ENCODE results near the gene EMC10.

The EMC10 gene

DNA sequence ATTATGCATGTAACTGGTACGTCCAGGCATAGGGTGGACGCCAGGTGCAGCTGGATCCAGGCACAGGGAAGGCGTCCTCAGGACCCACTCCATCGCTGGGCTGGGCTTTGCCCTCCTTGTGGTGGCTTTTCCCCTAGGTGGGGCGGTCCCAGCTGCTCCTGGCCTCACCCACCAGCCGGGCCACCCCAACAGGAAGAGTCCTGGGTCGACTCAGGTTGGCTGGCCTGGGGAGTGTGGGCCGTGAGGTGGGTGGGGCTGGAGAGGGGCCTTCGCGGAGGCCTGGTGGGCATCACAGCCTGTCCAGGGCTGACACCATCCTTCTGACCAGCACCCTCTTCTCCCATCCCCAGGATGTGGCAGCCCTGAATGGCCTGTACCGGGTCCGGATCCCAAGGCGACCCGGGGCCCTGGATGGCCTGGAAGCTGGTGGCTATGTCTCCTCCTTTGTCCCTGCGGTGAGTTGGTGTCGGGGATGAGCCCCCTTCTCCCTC is 3.5 kb downstream of the EMC10 start:
- TF ChIP-seq TAF1 (IDR thresholded peaks at IDR 0.05; ENCODE audit: borderline replicate concordance, insufficient read depth, low read length) (no peak), FOXP2 (optimal IDR thresholded peaks at IDR 0.05; ENCODE audit: borderline replicate concordance, extremely low read depth, extremely low read length, insufficient read depth) (no peak)

DNA sequence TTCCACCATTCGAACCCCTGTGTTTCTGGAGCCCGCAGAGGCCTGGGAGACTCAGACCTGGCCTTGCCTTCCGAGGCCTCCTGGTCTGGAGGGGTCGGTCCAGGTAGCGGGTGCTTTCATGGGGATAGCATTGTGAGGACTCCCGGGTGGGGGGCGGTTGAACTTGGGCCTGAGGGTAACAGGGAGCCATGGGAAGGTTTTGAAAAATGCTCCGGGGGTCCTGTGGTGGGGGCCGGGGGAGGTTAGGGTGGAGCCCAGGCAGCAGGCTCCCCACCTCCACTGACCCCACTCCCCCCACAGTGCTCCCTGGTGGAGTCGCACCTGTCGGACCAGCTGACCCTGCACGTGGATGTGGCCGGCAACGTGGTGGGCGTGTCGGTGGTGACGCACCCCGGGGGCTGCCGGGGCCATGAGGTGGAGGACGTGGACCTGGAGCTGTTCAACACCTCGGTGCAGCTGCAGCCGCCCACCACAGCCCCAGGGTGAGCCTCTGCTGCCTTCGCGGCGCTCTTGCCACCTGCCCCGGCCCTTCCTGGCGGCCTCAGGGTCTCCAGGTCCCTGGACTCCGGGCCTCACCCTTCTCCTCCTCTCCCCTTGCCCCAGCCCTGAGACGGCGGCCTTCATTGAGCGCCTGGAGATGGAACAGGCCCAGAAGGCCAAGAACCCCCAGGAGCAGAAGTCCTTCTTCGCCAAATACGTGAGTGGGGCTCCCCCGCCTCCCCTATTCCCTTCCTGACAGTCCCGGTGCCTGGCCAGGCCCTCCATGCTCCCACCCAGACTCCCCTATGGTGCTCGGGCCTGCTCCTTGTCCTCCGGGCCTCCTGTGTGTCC is 4.2 kb downstream of the EMC10 start:
- TF ChIP-seq FOXP2 (optimal IDR thresholded peaks at IDR 0.05; ENCODE audit: borderline replicate concordance, extremely low read depth, extremely low read length, insufficient read depth) (no peak), SIN3A (IDR thresholded peaks at IDR 0.05; ENCODE audit: borderline replicate concordance, insufficient read depth, low read length) (no peak), TAF1 (IDR thresholded peaks at IDR 0.05; ENCODE audit: borderline replicate concordance, insufficient read depth, low read length) (no peak), POLR2AphosphoS5 (IDR thresholded peaks at IDR 0.05; ENCODE audit: low read depth, low read length) (no peak)
- TF ChIP-seq, protein P1, sequence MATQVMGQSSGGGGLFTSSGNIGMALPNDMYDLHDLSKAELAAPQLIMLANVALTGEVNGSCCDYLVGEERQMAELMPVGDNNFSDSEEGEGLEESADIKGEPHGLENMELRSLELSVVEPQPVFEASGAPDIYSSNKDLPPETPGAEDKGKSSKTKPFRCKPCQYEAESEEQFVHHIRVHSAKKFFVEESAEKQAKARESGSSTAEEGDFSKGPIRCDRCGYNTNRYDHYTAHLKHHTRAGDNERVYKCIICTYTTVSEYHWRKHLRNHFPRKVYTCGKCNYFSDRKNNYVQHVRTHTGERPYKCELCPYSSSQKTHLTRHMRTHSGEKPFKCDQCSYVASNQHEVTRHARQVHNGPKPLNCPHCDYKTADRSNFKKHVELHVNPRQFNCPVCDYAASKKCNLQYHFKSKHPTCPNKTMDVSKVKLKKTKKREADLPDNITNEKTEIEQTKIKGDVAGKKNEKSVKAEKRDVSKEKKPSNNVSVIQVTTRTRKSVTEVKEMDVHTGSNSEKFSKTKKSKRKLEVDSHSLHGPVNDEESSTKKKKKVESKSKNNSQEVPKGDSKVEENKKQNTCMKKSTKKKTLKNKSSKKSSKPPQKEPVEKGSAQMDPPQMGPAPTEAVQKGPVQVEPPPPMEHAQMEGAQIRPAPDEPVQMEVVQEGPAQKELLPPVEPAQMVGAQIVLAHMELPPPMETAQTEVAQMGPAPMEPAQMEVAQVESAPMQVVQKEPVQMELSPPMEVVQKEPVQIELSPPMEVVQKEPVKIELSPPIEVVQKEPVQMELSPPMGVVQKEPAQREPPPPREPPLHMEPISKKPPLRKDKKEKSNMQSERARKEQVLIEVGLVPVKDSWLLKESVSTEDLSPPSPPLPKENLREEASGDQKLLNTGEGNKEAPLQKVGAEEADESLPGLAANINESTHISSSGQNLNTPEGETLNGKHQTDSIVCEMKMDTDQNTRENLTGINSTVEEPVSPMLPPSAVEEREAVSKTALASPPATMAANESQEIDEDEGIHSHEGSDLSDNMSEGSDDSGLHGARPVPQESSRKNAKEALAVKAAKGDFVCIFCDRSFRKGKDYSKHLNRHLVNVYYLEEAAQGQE (IDR thresholded peaks at IDR 0.05; ENCODE audit: insufficient read depth in 1 of 2, low read depth in 2 of 2, low read length in 2 of 2), result no peak

DNA sequence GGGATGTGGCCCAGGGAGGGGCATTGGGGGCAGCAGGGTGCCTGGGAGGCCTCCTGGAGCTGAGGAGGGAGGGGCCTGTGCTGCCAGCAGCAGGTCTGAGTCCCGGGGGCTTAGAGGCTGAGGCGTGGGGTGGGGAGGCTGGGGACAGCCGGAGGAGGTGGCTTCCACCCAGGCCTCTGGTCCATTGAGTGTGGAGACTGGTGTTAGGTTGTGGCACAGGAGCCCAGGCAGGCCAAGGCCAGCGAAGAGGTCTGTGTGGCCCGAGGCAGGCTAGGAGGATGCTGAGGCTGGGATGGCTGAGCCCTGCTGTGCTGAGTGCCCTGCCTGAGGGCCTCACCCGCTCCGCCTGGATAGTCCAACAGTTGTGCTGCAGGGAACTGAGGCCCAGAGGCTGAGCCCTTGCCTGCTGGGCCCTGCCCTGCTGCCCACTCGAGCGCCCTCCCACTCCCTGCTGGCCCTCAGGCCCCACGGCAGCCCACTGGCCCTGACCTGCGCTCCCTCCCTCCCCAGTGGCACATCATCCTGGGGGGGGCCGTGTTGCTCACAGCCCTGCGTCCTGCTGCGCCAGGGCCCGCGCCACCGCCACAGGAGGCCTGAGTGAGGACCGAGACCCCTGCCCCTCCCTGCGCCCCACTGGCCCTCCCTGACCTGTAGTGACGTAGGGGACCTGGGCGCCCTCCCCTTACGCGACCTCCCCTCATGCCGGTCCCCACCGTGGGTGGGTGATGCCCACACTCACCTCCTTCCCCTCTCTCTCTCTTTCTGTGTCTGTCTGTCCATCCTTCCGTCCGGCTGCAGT is 5.2 kb downstream of the EMC10 start:
- TF ChIP-seq SIN3A (IDR thresholded peaks at IDR 0.05; ENCODE audit: borderline replicate concordance, insufficient read depth, low read length) (no peak), FOXP2 (optimal IDR thresholded peaks at IDR 0.05; ENCODE audit: borderline replicate concordance, extremely low read depth, extremely low read length, insufficient read depth) (no peak), POLR2AphosphoS5 (IDR thresholded peaks at IDR 0.05; ENCODE audit: low read depth, low read length) (no peak), TAF1 (IDR thresholded peaks at IDR 0.05; ENCODE audit: borderline replicate concordance, insufficient read depth, low read length) (no peak)
- TF ChIP-seq, protein P1 (IDR thresholded peaks at IDR 0.05; ENCODE audit: insufficient read depth in 1 of 2, low read depth in 2 of 2, low read length in 2 of 2), result no peak

DNA sequence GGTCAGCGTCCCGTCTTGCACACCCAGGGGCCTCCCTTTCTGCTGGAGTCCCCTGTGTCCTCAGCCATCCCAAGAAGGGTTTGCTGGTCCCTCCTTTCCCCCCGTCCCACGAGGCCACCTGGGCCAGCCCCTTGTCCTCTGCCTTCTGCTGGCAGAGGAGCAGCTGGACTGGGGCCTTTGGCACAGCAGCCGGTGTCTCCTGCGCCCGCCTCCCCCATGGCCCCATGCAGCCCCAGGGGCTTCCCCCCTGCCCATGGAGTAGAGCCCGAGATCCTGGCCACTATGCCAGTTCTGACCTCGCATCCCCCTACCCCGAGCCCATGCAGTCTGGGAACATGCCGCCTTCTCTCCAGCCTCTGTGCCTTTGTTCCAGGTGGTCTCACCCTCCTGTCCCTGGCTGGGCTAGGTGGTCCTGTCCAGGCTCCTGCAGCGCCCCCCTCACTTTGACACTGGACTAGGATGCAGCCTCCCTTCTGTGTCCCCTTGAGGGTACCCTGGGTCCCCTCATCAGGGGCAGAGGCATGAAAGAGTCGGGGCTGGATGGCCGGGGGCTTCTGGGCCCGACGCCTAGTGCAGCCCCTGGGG is 6.1 kb downstream of the EMC10 start:
- TF ChIP-seq POLR2AphosphoS5 (IDR thresholded peaks at IDR 0.05; ENCODE audit: low read depth, low read length) (no peak), FOXP2 (optimal IDR thresholded peaks at IDR 0.05; ENCODE audit: borderline replicate concordance, extremely low read depth, extremely low read length, insufficient read depth) (no peak), SIN3A (IDR thresholded peaks at IDR 0.05; ENCODE audit: borderline replicate concordance, insufficient read depth, low read length) (no peak), TAF1 (IDR thresholded peaks at IDR 0.05; ENCODE audit: borderline replicate concordance, insufficient read depth, low read length) (no peak)
- TF ChIP-seq, protein P1 (IDR thresholded peaks at IDR 0.05; ENCODE audit: insufficient read depth in 1 of 2, low read depth in 2 of 2, low read length in 2 of 2), result no peak

DNA sequence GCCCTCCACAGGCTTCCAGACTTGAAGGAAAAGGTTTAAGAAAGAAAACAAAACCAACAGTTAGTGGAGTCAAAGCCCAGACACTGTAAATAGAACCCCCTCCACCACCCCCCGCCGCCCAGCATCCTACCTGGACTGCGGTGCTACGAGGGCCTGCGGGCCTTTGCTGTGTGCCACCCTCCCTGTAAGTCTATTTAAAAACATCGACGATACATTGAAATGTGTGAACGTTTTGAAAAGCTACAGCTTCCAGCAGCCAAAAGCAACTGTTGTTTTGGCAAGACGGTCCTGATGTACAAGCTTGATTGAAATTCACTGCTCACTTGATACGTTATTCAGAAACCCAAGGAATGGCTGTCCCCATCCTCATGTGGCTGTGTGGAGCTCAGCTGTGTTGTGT is 6.6 kb downstream of the EMC10 start:
- TF ChIP-seq, protein P1 (IDR thresholded peaks at IDR 0.05; ENCODE audit: insufficient read depth in 1 of 2, low read depth in 2 of 2, low read length in 2 of 2), result no peak
- TF ChIP-seq POLR2AphosphoS5 (IDR thresholded peaks at IDR 0.05; ENCODE audit: low read depth, low read length) (no peak), TAF1 (IDR thresholded peaks at IDR 0.05; ENCODE audit: borderline replicate concordance, insufficient read depth, low read length) (no peak), FOXP2 (optimal IDR thresholded peaks at IDR 0.05; ENCODE audit: borderline replicate concordance, extremely low read depth, extremely low read length, insufficient read depth) (no peak), SIN3A (IDR thresholded peaks at IDR 0.05; ENCODE audit: borderline replicate concordance, insufficient read depth, low read length) (no peak)
